ENCODE results near the gene CFD.

The CFD gene

DNA sequence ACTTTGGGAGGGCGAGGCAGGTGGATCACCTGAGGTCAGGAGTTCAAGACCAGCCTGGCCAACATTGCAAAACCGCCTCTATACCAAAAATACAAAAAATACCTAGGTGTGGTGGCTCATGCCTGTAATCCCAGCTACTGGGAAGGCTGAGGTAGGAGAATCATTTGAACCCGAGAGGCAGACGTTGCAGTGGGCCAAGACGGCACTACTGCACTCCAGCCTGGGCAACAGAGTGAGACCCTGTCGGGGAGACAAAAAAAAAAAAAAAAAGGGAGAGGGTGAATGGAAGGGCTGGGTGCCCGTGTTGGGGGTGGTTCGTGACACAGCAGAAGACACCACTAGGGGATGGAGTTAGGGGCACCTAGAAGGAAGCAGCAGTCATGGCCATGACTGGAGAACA is 10.8 kb downstream of the CFD start:
- DNase-seq (ENCODE audit: low read depth, low spot score), result no peak
- ChIA-PET CTCF (no interaction called here), POLR2A (no interaction called here)
- no peak overlapping the region for H3K4me3 ChIP-seq (ENCODE audit: low read depth, low read length)
- TF ChIP-seq, protein P1, sequence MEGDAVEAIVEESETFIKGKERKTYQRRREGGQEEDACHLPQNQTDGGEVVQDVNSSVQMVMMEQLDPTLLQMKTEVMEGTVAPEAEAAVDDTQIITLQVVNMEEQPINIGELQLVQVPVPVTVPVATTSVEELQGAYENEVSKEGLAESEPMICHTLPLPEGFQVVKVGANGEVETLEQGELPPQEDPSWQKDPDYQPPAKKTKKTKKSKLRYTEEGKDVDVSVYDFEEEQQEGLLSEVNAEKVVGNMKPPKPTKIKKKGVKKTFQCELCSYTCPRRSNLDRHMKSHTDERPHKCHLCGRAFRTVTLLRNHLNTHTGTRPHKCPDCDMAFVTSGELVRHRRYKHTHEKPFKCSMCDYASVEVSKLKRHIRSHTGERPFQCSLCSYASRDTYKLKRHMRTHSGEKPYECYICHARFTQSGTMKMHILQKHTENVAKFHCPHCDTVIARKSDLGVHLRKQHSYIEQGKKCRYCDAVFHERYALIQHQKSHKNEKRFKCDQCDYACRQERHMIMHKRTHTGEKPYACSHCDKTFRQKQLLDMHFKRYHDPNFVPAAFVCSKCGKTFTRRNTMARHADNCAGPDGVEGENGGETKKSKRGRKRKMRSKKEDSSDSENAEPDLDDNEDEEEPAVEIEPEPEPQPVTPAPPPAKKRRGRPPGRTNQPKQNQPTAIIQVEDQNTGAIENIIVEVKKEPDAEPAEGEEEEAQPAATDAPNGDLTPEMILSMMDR (IDR thresholded peaks at IDR 0.05; ENCODE audit: insufficient read depth, low read length, missing control alignments), result no peak

DNA sequence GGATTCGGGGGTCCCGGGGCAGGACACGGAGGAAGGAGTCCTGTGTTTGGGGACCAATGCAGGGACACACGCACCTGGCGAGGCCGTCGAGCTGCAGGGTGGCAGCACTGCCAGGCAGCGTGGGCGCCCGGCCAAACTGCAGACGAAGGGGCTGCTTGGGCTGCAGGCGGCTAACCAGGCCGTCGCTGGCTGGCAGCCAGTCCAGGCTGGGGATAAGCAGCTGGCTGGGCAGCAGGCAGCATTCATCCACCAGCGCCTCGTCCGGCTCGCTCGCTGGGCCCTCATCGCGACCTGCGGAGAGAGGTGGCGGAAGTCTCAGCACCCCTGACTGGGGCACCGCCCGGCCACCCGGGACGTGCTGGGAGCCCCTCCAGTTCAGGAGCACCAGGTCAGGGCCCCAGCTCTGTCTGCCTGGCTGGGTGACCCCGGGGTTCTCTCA is 11.5 kb downstream of the CFD start:
- TF ChIP-seq, protein P1 (IDR thresholded peaks at IDR 0.05; ENCODE audit: insufficient read depth, low read length, missing control alignments), result no peak
- no peak for DNase-seq (ENCODE audit: low read depth, low spot score)
- ChIA-PET POLR2A (no interaction called here), CTCF (interaction anchor here (1.2 kb wide), 1 partner anchor 13 kb away, joined by 4 read pairs; no protein-coding TSS in a partner anchor)
- H3K4me3 ChIP-seq (ENCODE audit: low read depth, low read length), result no peak overlapping the region

GRCh38 chr19:871446-872265 is 12.2 kb downstream of the CFD start:
- no peak overlapping the region for H3K4me3 ChIP-seq (ENCODE audit: low read depth, low read length)
- ChIA-PET CTCF (interaction anchor here (1.2 kb wide), 1 partner anchor 14 kb away, joined by 4 read pairs; no protein-coding TSS in a partner anchor), POLR2A (no interaction called here)
- DNase-seq (ENCODE audit: low read depth, low spot score), result no peak
- TF ChIP-seq, protein P1 (IDR thresholded peaks at IDR 0.05; ENCODE audit: insufficient read depth, low read length, missing control alignments), result no peak

- no peak overlapping the region for H3K4me3 ChIP-seq (ENCODE audit: low read depth, low read length)
- ChIA-PET CTCF (no interaction called here), POLR2A (no interaction called here)
- TF ChIP-seq, protein P1 (IDR thresholded peaks at IDR 0.05; ENCODE audit: insufficient read depth, low read length, missing control alignments), result no peak
- DNase-seq (ENCODE audit: low read depth, low spot score), result no peak
These were observed 12.9 kb downstream of the CFD start for GRCh38 chr19:872266-872951.

- POLR2A ChIA-PET, result no interaction called here
- TF ChIP-seq, protein P1 (IDR thresholded peaks at IDR 0.05; ENCODE audit: insufficient read depth, low read length, missing control alignments), result no peak
- DNase-seq (ENCODE audit: low read depth, low spot score), result no peak
- no peak overlapping the region for H3K4me3 ChIP-seq (ENCODE audit: low read depth, low read length)
- CTCF ChIA-PET, result interaction anchor here (0.6 to 1.5 kb wide), 2 partner anchors 9 to 103 kb away, joined by 3 read pairs; no protein-coding TSS in a partner anchor
These were observed 13.6 kb downstream of the CFD start for GRCh38 chr19:873084-873483.

- POLR2A ChIA-PET, result no interaction called here
- H3K4me3 ChIP-seq (ENCODE audit: low read depth, low read length), result no peak overlapping the region
- TF ChIP-seq, protein P1 (IDR thresholded peaks at IDR 0.05; ENCODE audit: insufficient read depth, low read length, missing control alignments), result no peak
- CTCF ChIA-PET, result interaction anchor here (0.6 to 1.5 kb wide), 2 partner anchors 9 to 104 kb away, joined by 3 read pairs; no protein-coding TSS in a partner anchor
- DNase-seq (ENCODE audit: low read depth, low spot score), result no peak
These were observed 14.1 kb downstream of the CFD start for GRCh38 chr19:873561-874041.
